CD14-positive monocyte (primary cell): ENCODE data around the gene HNRNPUL1. TPM values are rescaled to one million over a fixed set of nuclear protein-coding genes. Genes with fewer than 3 reads are reported as not detected.

Experiments used
- DNase-seq, 3 donors: peaks; one replicate each; pipeline ENCODE4 v3.0.0-alpha.2; 2011 to 2022
- H2AFZ ChIP-seq: 2 replicates; pipeline ENCODE4 v1.6.0; 2012; ENCODE audit warnings: mild to moderate bottlenecking, low read depth, low read length, inconsistent platforms; ENCODE audit not compliant: insufficient read depth, poor library complexity, severe bottlenecking
- H3K27ac ChIP-seq, 2 donors: 1 replicate in 1 of 2; 2 replicates in 1 of 2; pipeline ENCODE4 v1.5.1; 2012 to 2013; ENCODE audit warnings: low read length in 2 of 2, control low read depth in 1 of 2, inconsistent platforms in 1 of 2, low read depth in 1 of 2, mild to moderate bottlenecking in 1 of 2
- H3K27me3 ChIP-seq, 2 donors: one replicate each; pipeline versions ENCODE4 v1.6.0 to v1.6.1; 2011 to 2013; ENCODE audit warnings: low read length in 2 of 2; ENCODE audit not compliant: control insufficient read depth in 2 of 2, insufficient read depth in 2 of 2
- H3K36me3 ChIP-seq, 2 donors: replicated peaks in 1 of 2; 1 replicate in 1 of 2; 2 replicates in 1 of 2; pipeline versions ENCODE4 v1.5.1 to v1.6.1; 2012 to 2013; ENCODE audit warnings: low read length in 2 of 2, control low read depth in 1 of 2, inconsistent platforms in 1 of 2, mild to moderate bottlenecking in 1 of 2; ENCODE audit not compliant: insufficient read depth in 2 of 2, control insufficient read depth in 1 of 2
- H3K4me1 ChIP-seq, 2 donors: 1 replicate in 1 of 2; 2 replicates in 1 of 2; pipeline versions ENCODE4 v1.5.1 to v1.6.1; 2012 to 2013; ENCODE audit warnings: low read length in 2 of 2, control low read depth in 1 of 2, inconsistent platforms in 1 of 2, mild to moderate bottlenecking in 1 of 2, moderate library complexity in 1 of 2; ENCODE audit not compliant: insufficient read depth in 2 of 2, control insufficient read depth in 1 of 2
- H3K4me2 ChIP-seq: replicated peaks from 2 replicates; pipeline ENCODE3; 2012; ENCODE audit warnings: low read length, moderate library complexity, mild to moderate bottlenecking; ENCODE audit not compliant: poor library complexity, severe bottlenecking; ENCODE audit errors: extremely low read depth
- H3K4me3 ChIP-seq, 3 experiments: fragments of 200-600 bp in 1 of 3; sonication (generic) in 1 of 3; replicated peaks in 1 of 3; 1 replicate in 2 of 3; 2 replicates in 1 of 3; pipeline ENCODE4 v1.5.1; 2011 to 2013; ENCODE audit warnings: low read length in 3 of 3, mild to moderate bottlenecking in 3 of 3, control low read depth in 2 of 3, low read depth in 2 of 3, inconsistent platforms in 1 of 3, moderate library complexity in 1 of 3
- H3K79me2 ChIP-seq: 2 replicates; pipeline ENCODE4 v1.6.0; 2012; ENCODE audit warnings: mild to moderate bottlenecking, control low read depth, inconsistent platforms, low read length, moderate library complexity; ENCODE audit not compliant: insufficient read depth
- H3K9ac ChIP-seq: 2 replicates; pipeline ENCODE4 v1.6.0; 2017; ENCODE audit warnings: low read length, mild to moderate bottlenecking; ENCODE audit not compliant: insufficient read depth, poor library complexity, severe bottlenecking
- H3K9me3 ChIP-seq, 2 donors: replicated peaks in 1 of 2; 1 replicate in 1 of 2; 2 replicates in 1 of 2; pipeline versions ENCODE4 v1.5.1 to v1.6.1; 2012 to 2013; ENCODE audit warnings: low read length in 2 of 2, control low read depth in 1 of 2; ENCODE audit not compliant: control insufficient read depth in 1 of 2, insufficient read depth in 1 of 2
- H4K20me1 ChIP-seq: 2 replicates; pipeline ENCODE4 v1.6.0; 2012; ENCODE audit warnings: mild to moderate bottlenecking, low read length, control low read depth, moderate library complexity; ENCODE audit not compliant: insufficient read depth
- H3K27ac Mint-ChIP-seq, 7 donors: one replicate each; pipeline ENCODE4 v1.8.0; 2020; ENCODE audit warnings: mild to moderate bottlenecking in 7 of 7, mixed read lengths in 7 of 7, moderate library complexity in 6 of 7, inconsistent platforms in 2 of 7
- H3K27me3 Mint-ChIP-seq, 3 donors: one replicate each; pipeline ENCODE4 v1.8.0; 2021 to 2022; ENCODE audit warnings: low read depth in 3 of 3, mild to moderate bottlenecking in 3 of 3, mixed read lengths in 3 of 3, moderate library complexity in 3 of 3, inconsistent platforms in 1 of 3
- H3K36me3 Mint-ChIP-seq, 2 donors: one replicate each; pipeline ENCODE4 v1.8.0; 2020; ENCODE audit warnings: mixed read lengths in 2 of 2, inconsistent platforms in 1 of 2, mild to moderate bottlenecking in 1 of 2
- H3K4me1 Mint-ChIP-seq: one replicate; pipeline ENCODE4 v1.8.0; 2020; ENCODE audit warnings: mild to moderate bottlenecking, mixed read lengths
- H3K4me3 Mint-ChIP-seq, 2 donors: one replicate each; pipeline ENCODE4 v1.8.0; 2020; ENCODE audit warnings: mild to moderate bottlenecking in 2 of 2, mixed read lengths in 2 of 2, moderate library complexity in 1 of 2
- H3K9me3 Mint-ChIP-seq, 7 donors: one replicate each; pipeline ENCODE4 v1.8.0; 2020 to 2022; ENCODE audit warnings: mixed read lengths in 7 of 7, mild to moderate bottlenecking in 6 of 7, moderate library complexity in 6 of 7, inconsistent platforms in 2 of 7
- WGBS: methylation state at CpG from one replicate; pipeline ENCODE4 v1.1.5; 2013; ENCODE audit warnings: missing lambda C conversion rate; ENCODE audit not compliant: insufficient coverage; 5-methylcytosine and 5-hydroxymethylcytosine counted together
- intact Hi-C, 2 donors: fragments of 100-400 bp; cut with micrococcal nuclease; formaldehyde crosslinking; loops; one replicate each; pipeline versions ENCODE4 v1.15.0 to v1.15.1; 2023
- polyA plus RNA-seq, 3 donors: library from polyadenylated mRNA; depleted of rRNA in 1 of 3; unstranded in 2 of 3; stranded (reverse) in 1 of 3; fragments of 300-500 nt in 2 of 3; fragments of >200 nt in 1 of 3; fragmentation: Illumina TruSeq in 2 of 3; gene quantifications; 1 replicate in 2 of 3; 2 replicates in 1 of 3; pipeline ENCODE4 v1.2.3, GENCODE V29; 2012 to 2021
- TF ChIP-seq, protein P1 (sequence below): fragments of 200-600 bp; IDR thresholded peaks from one replicate; pipeline ENCODE4 v1.8.0; 2022; ENCODE audit warnings: antibody characterized with exemption, mild to moderate bottlenecking

Gene HNRNPUL1
- polyA plus RNA-seq, 3 donors = 22.6 to 55.3 (median 30.3) TPM

GRCh38 chr19:41318696-41319499, 54.7 kb downstream of the HNRNPUL1 start:
- H3K4me3 ChIP-seq = no peak overlapping the region
- H3K4me2 ChIP-seq = no peak overlapping the region
- TF ChIP-seq, protein P1, sequence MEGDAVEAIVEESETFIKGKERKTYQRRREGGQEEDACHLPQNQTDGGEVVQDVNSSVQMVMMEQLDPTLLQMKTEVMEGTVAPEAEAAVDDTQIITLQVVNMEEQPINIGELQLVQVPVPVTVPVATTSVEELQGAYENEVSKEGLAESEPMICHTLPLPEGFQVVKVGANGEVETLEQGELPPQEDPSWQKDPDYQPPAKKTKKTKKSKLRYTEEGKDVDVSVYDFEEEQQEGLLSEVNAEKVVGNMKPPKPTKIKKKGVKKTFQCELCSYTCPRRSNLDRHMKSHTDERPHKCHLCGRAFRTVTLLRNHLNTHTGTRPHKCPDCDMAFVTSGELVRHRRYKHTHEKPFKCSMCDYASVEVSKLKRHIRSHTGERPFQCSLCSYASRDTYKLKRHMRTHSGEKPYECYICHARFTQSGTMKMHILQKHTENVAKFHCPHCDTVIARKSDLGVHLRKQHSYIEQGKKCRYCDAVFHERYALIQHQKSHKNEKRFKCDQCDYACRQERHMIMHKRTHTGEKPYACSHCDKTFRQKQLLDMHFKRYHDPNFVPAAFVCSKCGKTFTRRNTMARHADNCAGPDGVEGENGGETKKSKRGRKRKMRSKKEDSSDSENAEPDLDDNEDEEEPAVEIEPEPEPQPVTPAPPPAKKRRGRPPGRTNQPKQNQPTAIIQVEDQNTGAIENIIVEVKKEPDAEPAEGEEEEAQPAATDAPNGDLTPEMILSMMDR = no peak
- intact Hi-C loops = loop anchor here in 1 of 2 donors (5.0 kb wide), 1 partner anchor 33 kb away; the partner anchor contains the start of gene TGFB1
- H3K36me3 Mint-ChIP-seq = peaks cover 67 to 90% of the 10 kb centered on the region in 2 donors
- H3K36me3 ChIP-seq = peaks cover 66 to 87% of the 10 kb centered on the region in 2 donors
- H3K9ac ChIP-seq = no peak overlapping the region
- peaks cover 27% of the 10 kb centered on the region for H3K4me1 Mint-ChIP-seq
- H2AFZ ChIP-seq = no peak overlapping the region
- no peak for DNase-seq
- WGBS = 95% methylated on average over 19 of the region's 19 CpGs
- H3K9me3 ChIP-seq = no peaks in the 10 kb centered on the region
- no peak overlapping the region for H3K27ac ChIP-seq
- peaks cover 27 to 28% of the 10 kb centered on the region in 2 donors for H3K4me1 ChIP-seq
- no peaks in the 10 kb centered on the region for H3K27me3 ChIP-seq
- H3K4me3 Mint-ChIP-seq = no peak overlapping the region
- H4K20me1 ChIP-seq = peaks cover 97% of the 10 kb centered on the region
- H3K79me2 ChIP-seq = peaks cover 50% of the 10 kb centered on the region
- H3K9me3 Mint-ChIP-seq = no peaks in the 10 kb centered on the region
- H3K27me3 Mint-ChIP-seq = peaks cover 0 to 1% (median 0%) of the 10 kb centered on the region in 3 donors
- H3K27ac Mint-ChIP-seq = peak overlapping the region in 1 of 7 donors; percentile 38

DNA sequence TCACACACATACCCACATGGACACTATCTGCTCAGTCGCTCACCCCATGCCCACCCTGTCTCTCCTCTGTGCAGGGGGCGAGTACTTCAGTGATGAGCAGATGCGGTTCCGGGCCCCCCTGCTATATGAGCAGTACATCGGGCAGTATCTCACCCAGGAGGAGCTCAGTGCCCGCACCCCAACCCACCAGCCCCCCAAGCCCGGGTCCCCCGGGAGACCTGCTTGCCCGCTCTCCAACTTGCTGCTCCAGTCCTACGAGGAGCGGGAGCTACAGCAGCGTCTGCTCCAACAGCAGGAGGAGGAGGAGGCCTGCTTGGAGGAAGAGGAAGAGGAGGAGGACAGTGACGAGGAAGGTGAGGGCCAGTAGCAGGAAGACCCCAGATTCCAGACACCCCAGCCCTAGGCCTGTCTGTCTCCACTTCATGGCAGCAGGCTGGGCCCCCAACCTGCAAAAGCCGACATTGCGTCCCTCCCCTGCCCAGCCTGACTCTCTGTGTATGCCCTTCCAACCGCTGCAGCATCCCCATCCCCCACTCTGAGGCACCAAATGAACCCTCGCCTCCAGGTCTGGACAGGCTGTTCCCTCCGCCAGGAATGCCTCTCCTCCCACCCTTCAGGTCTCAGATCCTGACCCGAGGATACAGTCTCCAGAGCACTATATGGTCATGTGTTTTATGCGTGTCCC, 55.5 kb downstream of the HNRNPUL1 start:
- Histone ChIP-seq H2AFZ (no peak overlapping the region), H4K20me1 (peaks cover 97% of the 10 kb centered on the region), H3K36me3 (peaks cover 64 to 79% of the 10 kb centered on the region in 2 donors), H3K27ac (no peak overlapping the region), H3K9me3 (no peaks in the 10 kb centered on the region), H3K4me2 (no peak overlapping the region), H3K27me3 (no peaks in the 10 kb centered on the region), H3K4me1 (peaks cover 35% of the 10 kb centered on the region in 2 donors), H3K9ac (no peak overlapping the region), H3K4me3 (no peak overlapping the region), H3K79me2 (peaks cover 43% of the 10 kb centered on the region)
- intact Hi-C loops = loop anchor here in 1 of 2 donors (5.0 kb wide), 1 partner anchor 33 kb away; the partner anchor contains the start of gene TGFB1
- WGBS = 97% methylated on average over 11 of the region's 20 CpGs
- Mint-ChIP-seq H3K36me3 (peaks cover 63 to 88% of the 10 kb centered on the region in 2 donors), H3K27ac (peak overlapping the region in 3 of 7 donors; percentile 31 to 54 (median 38)), H3K27me3 (peaks cover 0 to 1% (median 0%) of the 10 kb centered on the region in 3 donors), H3K9me3 (no peaks in the 10 kb centered on the region), H3K4me3 (no peak overlapping the region), H3K4me1 (peaks cover 34% of the 10 kb centered on the region)
- no peak for DNase-seq
- TF ChIP-seq, protein P1 = no peak
